Effector CD8-positive, alpha-beta T cell (primary cell): ENCODE data around the gene RBM43.
"Not testable (repeated sequence)": the region's sequence is repeated elsewhere in the genome, so short reads cannot be mapped to it uniquely, and the experiment has no call there.

Experiments used
- DNase-seq: peaks from one replicate; lab custom pipeline; 2025; lab: John Stamatoyannopoulos, UW
- total RNA-seq, 4 experiments: gene quantifications; one replicate each; lab custom pipeline; 2026; lab: John Stamatoyannopoulos, UW

RBM43 gene
- total RNA-seq: 7.7 to 16.4 (median 11.7) reads per million in 4 experiments

- peak; percentile 65 for DNase-seq
Observed at GRCh38 chr2:151261231-151261976, at the start of gene RBM43. TSS of gene RBM43 (minus strand) at chr2:151261863. CDS start at chr2:151261727, 136 bp downstream.

- DNase-seq: not testable (repeated sequence)
Observed at GRCh38 chr2:151310313-151310712, 48.6 kb upstream of the RBM43 start.

- DNase-seq: no peak
Observed at GRCh38 chr2:151306621-151307020, 45.0 kb upstream of the RBM43 start.

- DNase-seq: no peak
Observed at GRCh38 chr2:151305129-151305691, 43.5 kb upstream of the RBM43 start.

GRCh38 chr2:151302879-151303278, 41.2 kb upstream of the RBM43 start:
- DNase-seq: no peak

- DNase-seq: no peak
Observed at GRCh38 chr2:151302404-151302803, 40.7 kb upstream of the RBM43 start.

GRCh38 chr2:151299920-151300539, 38.4 kb upstream of the RBM43 start:
- DNase-seq: no peak

- no peak for DNase-seq
Observed at GRCh38 chr2:151297882-151298281, 36.2 kb upstream of the RBM43 start.

- not testable (repeated sequence) for DNase-seq
Observed at GRCh38 chr2:151295926-151296325, 34.3 kb upstream of the RBM43 start.

- DNase-seq: no peak
Observed at GRCh38 chr2:151292546-151292945, 30.9 kb upstream of the RBM43 start.

- no peak for DNase-seq
Observed at GRCh38 chr2:151292141-151292540, 30.5 kb upstream of the RBM43 start.

- no peak for DNase-seq
Observed at GRCh38 chr2:151291224-151291623, 29.6 kb upstream of the RBM43 start.

GRCh38 chr2:151289972-151290866, 28.6 kb upstream of the RBM43 start:
- no peak for DNase-seq

- DNase-seq: no peak
Observed at GRCh38 chr2:151287513-151288250, 26.0 kb upstream of the RBM43 start.

- no peak for DNase-seq
Observed at GRCh38 chr2:151282401-151282800, 20.7 kb upstream of the RBM43 start.

- no peak for DNase-seq
Observed at GRCh38 chr2:151280271-151280670, 18.6 kb upstream of the RBM43 start.

GRCh38 chr2:151278487-151278886, 16.8 kb upstream of the RBM43 start:
- no peak for DNase-seq

GRCh38 chr2:151277067-151277466, 15.4 kb upstream of the RBM43 start:
- no peak for DNase-seq

GRCh38 chr2:151275291-151275690, 13.6 kb upstream of the RBM43 start:
- DNase-seq: no peak

GRCh38 chr2:151271824-151272223, 10.2 kb upstream of the RBM43 start:
- no peak for DNase-seq

GRCh38 chr2:151269798-151270568, 8.3 kb upstream of the RBM43 start:
- no peak for DNase-seq
